Sigmoid colon (tissue), 4 donors: ENCODE results near the gene OR8H2.
"Not testable (repeated sequence)": the region's sequence is repeated elsewhere in the genome, so short reads cannot be mapped to it uniquely, and the experiment has no call there.

Experiments
- EP300 ChIP-seq, 4 donors: sonication (generic); formaldehyde crosslinking; IDR thresholded peaks; one replicate each; pipeline ENCODE4 v1.6.1; 2017; ENCODE audit warnings: antibody characterized with exemption in 4 of 4
- POLR2A ChIP-seq, 2 donors: fragments of 450-650 bp; IDR thresholded peaks; one replicate each; pipeline ENCODE4 v1.6.1; 2016; ENCODE audit warnings: antibody characterized with exemption in 2 of 2, mild to moderate bottlenecking in 2 of 2, moderate library complexity in 2 of 2
- POLR2AphosphoS5 ChIP-seq, 4 donors: sonication (generic); formaldehyde crosslinking; IDR thresholded peaks; one replicate each; pipeline ENCODE4 v1.6.1; 2017; ENCODE audit warnings: antibody characterized with exemption in 4 of 4
- TF ChIP-seq, protein P1 (sequence below), 4 experiments: fragments of 450-650 bp in 3 of 4; fragments of 200-600 bp in 1 of 4; IDR thresholded peaks; one replicate each; pipeline ENCODE4 v1.5.1; 2016 to 2019; ENCODE audit warnings: antibody characterized with exemption in 4 of 4, mild to moderate bottlenecking in 3 of 4, moderate library complexity in 2 of 4

DNA sequence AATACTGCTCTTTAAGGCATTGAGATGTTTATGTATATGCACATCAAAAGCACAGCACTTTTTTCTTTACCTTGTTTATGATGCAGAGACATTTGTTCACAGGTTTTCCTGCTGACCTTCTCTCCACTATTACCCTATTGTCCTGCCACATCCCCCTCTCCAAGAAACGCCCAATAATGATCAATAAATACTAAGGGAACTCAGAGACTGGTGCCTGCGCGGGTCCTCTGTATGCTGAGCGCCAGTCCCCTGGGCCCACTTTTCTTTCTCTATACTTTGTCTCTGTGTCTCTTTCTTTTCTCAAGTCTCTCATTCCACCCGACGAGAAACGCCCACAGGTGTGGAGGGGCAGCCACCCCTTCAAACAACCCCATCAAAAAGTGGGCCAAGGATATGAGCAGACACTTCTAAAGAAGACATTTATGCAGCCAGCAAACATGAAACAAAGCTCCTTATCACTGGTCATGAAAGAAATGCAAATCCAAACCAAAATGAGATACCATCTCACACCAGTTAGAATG lies 45.2 kb upstream of the OR8H2 start:
- TF ChIP-seq, protein P1, sequence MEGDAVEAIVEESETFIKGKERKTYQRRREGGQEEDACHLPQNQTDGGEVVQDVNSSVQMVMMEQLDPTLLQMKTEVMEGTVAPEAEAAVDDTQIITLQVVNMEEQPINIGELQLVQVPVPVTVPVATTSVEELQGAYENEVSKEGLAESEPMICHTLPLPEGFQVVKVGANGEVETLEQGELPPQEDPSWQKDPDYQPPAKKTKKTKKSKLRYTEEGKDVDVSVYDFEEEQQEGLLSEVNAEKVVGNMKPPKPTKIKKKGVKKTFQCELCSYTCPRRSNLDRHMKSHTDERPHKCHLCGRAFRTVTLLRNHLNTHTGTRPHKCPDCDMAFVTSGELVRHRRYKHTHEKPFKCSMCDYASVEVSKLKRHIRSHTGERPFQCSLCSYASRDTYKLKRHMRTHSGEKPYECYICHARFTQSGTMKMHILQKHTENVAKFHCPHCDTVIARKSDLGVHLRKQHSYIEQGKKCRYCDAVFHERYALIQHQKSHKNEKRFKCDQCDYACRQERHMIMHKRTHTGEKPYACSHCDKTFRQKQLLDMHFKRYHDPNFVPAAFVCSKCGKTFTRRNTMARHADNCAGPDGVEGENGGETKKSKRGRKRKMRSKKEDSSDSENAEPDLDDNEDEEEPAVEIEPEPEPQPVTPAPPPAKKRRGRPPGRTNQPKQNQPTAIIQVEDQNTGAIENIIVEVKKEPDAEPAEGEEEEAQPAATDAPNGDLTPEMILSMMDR (IDR thresholded peaks at IDR 0.05) = not testable (repeated sequence)
- TF ChIP-seq EP300, POLR2A, POLR2AphosphoS5 (IDR thresholded peaks at IDR 0.05): not testable (repeated sequence)
